Middle frontal gyrus (tissue), 1 donor: ENCODE measurements around the gene ARSG.
A peak's percentile ranks its signal among the peaks of the same experiment; 100 is the strongest.

Source experiments
- DNase-seq: peaks from one replicate; pipeline ENCODE4 v3.0.0-alpha.2; 2015; ENCODE audit warnings: low spot score; ENCODE audit errors: extremely low spot score

The ARSG gene

DNA sequence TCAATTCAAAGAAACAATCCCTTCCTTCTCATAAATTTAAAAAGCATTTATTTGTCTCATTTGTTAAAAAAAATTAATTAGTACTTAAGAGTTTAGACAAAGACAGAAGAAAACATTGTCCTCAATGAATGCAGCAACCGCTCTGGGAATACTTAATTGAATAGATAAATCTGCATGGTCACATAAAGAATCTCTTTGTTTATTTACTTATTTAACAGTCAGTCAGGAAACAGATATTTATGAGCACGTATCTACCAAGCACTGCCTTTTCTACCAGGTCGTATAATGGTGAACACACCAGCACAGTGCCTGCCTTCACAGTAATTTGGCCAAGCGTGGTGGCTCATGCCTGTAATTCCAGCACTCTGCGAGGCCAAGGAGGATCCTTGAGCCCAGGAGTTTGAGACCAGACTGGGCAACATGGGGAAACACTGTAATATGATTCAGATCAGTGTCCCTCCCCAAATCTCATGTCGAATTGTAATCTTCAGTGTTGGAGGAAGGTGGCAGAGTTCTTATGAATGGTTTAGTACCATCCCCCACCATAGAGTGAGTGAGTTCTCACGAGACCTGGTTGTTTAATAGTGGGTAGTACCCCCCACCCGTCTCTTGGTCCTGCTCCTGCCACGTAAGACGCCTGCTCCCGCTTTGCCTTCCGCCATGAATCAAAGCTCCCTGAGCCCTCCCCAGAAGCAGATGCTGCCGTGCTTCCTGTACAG lies 157.9 kb downstream of the ARSG start:
- no peak for DNase-seq

DNA sequence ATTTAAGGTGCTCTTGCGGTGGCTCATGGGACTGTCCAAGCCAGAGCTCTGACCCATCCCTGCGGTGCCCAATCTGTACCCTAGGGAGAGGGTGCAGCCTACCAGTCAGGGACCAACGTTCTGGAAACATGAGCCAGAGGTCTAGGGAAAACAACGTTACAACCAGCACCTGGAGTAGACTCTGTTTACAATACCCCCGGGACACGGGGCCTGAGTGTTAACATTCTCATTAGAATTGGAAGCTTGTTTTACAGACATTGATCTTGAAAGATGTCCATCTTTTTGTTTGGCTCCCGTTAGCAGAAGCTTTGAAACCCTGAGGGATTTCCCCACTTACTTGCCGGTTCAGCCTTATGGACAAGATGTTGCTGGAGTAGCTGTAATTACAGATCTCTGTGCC lies 159.1 kb downstream of the ARSG start:
- no peak for DNase-seq

DNA sequence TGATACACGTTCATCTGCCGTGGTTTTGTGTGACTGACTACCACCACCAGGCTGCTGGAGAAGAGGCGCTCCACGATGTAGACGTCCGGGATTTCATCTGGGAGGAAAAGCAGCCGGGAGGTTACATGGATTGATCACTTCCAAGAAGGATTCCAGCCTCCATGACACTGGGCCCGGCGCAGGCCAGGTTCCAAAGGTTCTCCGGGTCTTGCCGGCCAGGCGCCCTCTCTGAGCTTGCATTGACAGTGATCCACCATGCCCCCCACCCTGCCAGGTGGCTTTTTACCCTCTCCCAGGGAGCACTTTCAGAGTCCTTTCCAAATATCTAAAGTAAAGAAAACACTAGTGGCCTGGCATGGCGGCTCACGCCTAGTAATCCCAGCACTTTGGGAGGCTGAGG lies 159.5 kb downstream of the ARSG start:
- no peak for DNase-seq

DNA sequence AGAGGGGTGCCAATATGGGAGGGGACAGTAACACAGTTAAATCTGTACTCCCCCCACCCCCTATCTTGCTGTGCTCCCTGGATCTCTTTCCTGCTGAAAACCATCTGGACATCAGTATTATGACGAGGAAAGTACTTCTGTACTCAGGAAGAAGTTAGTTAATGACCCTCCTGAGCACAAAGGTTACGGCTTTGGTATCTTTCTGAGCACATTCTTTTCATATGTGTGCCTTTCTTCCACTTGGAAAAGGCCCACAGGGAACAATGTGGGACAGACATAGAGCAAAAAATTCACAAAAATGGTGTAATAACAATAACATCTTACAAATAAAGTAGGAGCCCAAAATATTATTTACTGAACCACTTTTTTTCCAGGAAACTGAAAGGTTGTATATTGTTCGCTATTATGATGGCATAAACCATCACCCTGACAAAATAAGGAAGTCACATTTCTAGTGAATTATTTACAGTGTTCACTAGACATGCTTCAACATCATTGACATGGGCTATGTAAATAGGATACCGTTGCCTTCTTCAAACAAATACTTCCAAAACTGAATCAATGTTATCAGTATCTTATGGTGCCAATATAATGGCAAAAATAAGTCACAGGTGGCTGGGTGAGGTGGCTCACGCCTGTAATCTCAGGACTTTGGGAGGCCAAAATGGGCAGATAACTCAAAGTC lies 160.5 kb downstream of the ARSG start:
- DNase-seq: no peak

DNA sequence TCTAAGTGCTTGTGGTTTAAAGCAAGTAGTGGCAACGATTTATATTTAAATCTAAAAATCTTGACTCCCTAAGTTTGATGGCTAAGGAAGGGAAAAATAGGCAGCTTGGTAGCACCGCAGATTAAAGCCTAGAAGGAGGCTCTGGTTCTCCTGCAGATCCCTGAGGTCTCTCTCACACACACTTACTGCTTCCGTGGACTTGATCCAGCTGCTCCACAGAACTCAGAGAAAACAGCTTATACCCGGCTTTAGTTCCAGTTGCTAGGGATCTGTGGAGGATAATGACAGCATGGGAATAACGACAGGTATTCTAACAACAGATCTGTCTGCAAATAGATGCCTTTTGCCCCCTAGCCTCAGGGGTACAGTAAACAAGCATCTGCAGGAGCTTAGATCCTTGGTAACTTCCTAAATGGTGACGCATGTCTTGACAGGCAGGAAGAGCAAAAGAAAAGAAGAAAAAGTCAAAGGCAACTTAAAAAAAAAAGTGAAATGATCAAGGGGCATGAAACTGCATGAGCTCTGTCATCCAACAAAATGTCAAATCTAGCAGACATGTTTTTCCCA lies 161.5 kb downstream of the ARSG start:
- DNase-seq: no peak

DNA sequence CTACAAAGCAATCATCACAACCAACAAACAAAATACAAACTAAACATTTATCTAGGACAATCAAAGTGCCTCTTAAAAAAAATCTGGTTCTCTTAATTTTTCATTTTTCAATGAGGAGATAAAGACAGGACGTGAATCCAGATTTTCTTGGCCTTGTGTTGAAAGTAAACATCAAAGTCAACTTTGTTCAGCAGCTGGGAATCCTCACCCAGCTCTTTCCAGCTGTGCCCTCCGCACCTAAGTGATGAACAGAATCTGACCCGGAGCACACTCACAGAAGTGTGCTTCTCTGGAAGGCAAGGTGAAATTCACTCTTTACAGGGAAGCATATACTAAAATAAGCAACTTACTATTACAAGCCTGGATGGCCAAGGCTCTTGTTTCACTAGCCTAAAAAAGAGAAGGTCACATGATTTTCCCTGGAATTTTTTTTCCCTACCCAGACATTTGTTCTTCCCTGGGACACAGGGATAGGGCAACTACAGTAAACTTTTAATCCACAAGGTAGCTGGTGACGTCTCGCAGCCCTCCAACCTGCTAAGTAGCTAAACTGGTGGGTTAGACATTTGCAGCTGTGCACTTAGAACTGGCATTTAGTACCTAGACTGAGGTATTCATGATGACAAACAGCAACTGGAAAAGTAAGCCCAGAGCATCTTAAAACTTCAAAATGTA lies 162.8 kb downstream of the ARSG start:
- no peak for DNase-seq

DNA sequence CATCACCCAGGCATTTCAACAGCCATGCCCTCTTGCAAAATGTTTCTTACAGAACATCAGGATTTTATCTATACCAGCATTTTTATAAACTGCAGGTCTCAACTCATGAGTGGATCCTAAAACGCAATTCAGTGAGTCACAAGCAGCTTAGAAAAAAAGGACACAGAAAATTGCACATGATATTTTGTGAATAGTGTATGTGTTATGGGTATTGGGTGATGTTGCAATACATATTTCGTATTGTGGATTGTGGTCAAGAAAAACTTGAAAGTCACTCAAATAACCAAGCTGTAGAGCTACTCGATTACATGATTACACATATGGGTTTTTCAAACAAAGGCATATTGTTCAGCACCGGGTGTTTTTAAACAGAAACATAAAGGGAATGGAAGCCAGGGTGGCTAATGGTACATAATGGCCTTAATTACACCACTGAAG lies 164.6 kb downstream of the ARSG start:
- no peak for DNase-seq

DNA sequence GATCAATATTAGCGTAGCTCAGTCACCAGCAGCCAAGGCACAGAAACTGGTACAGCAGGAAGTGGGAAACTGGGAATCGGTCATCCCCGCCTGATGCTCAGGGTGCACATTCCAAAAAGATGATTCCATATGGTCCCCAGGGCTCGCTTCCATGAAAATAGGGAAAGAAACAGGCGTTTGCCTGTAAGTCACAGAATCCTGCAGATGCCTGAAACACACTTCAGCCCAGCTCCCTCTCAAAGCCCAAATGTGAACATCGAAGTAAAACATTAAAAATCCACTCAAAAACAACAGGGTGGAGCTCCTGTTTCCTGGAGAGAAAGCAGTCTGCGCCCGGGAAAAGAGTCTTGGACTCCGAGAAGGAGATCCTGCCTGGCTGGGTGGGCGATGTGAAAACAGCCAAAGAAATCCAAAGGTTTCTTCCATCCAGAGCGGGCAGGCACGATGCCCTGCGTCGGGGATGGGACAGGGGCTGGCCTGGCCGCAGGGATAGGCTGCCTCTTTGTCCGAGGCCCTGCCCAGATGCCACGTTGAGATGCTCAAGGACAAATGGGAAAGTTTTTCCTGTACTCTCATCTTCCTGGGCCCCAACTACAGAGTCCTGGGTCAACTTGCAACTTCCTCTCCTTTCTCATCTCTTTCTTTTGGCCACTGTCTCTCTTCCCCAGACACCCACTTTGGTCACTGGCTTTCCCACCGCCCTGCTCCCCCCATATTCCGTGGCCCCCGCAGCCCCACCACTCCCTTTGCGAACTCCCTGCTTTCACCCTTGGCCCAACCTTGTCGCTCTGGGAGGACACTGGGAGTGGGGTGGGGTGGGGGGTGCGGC lies 165.3 kb downstream of the ARSG start:
- peak; percentile 65 for DNase-seq

DNA sequence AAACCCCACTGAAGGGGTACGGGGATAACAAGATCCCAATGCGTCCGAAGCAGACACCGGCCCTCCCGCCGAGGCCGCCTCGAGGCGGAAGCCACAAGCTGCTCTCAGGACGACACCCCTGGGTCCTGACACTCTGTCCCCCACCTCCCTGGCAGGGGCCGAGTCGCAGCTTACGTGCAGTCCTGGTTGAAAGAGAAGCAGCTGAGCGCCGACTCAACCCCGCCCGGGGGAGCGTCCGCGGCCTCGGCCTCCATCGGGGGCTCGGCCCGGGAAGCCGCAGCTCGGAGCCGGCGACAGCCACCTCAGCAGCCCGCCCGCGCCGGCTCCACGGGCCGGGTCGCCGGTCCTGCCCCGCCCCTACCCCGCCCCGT lies 165.9 kb downstream of the ARSG start, which contains the start of gene WIPI1:
TSS of gene WIPI1 (minus strand) at position 329 of the 371 bp plus-strand sequence. CDS start at position 254, 75 bp downstream.
- DNase-seq: no peak

DNA sequence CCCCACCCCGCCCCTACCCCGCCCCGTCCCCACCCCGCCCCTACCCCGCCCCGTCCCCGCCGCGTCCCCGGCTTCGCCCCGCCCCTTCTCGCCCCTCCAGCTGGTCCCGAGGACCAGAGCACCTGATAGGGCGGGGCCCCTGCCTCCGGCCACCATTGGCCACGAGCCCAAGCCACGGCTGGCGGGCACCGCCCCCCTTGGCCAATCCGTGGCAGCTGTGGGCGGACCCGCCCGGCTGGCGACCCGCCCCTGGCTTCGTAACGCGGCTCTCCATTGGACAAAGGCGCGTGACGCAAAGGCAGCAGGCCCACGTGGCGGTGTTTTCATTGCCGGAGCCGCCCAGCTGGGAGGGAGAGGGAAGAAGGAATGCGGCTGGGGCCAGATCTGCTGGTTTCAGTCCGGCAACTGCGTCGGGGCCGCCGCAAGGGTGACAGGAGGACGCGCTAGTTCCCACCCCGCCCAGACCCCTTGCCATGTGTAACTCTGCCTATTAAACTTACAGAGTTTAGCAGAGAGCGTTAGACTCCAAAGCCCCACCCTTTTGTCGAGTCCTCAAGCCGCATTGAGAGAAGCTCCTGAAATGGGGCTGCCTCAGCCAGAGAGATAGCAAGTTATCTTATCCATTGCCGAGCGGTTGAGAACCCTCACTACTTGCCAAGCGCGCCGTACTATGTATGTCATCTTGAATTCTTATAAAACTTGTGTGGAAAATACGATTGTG lies 166.4 kb downstream of the ARSG start:
- DNase-seq: peak; percentile 99

DNA sequence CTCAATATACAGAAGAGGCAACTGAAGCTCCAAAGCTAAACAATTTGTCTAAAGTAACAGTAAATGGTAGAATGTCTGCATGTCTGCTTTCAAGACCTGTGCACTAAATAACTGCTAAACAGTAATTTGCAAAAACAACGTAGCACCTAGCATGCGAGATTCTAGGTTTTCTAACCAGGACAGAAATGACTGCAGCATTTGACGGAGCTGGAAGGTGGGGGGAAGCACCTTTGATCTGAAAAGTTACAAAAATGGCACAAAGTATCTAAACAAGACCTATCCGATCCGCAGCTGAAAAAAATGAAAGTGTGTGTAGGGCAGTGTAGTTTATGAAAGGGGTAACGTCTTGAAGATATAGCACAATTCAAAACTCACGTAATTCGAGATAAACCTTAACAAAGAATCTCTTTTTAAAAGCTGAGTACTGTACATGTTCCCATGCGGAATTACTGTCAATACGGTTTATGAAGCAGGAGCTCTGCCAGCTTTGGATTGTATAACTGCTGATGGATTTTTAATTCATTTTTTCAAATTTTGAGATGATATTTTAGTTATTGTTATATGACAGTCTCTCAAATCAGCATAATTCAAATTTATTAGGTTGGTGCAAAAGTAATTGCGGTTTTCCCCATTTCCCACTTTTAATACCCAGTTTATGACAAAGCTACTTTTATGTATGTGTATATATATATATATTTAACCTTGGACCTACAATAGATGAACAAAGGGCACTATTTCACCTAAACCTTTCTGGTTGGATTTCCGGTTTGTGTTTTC lies 167.2 kb downstream of the ARSG start:
- DNase-seq: no peak

DNA sequence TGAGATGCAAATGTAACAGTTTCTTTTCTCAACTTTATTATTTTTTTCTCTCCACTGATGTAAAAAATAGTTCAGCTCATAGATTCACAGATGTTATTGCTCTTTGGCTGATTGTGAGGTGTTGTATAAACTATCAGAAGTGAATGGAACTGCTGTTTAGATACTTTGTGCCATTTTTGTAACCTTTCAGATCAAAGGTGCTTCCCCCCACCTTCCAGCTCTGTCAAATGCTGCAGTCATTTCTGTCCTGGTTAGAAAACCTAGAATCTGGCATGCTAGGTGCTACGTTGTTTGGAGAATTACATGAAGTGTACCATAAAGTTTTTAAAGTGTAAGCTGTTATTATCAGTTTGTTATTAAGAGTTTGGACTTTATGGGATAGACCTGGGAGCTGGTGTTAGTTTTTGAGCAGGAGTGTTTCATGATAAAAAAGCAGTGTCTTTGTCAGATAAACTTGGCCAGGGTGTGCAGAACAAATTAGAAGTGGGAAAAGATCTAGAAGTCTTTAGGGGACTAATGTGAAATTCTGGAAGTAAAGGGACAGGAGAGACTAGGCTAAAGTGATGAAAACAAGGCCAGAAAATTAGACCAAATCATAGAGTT lies 167.8 kb downstream of the ARSG start:
- DNase-seq: no peak

DNA sequence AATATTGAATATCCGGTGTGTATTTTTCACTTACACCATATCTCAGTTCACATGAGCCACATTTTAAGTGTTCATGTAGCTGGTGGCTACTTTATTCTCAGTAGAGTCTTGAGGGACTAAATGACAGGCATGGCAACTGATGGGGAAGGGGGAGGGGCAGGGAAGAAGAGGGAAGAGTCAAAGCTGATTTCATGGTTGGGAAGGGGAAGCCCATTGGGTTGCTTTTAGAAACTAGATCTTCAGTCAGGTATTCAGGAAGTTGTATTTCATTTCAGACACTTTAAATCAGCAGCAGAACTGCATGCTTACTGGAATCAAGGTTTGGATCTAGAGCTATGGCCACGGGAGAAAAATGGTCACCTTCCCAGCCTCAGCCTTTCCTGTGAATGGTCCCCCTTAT lies 168.9 kb downstream of the ARSG start:
- DNase-seq: no peak

DNA sequence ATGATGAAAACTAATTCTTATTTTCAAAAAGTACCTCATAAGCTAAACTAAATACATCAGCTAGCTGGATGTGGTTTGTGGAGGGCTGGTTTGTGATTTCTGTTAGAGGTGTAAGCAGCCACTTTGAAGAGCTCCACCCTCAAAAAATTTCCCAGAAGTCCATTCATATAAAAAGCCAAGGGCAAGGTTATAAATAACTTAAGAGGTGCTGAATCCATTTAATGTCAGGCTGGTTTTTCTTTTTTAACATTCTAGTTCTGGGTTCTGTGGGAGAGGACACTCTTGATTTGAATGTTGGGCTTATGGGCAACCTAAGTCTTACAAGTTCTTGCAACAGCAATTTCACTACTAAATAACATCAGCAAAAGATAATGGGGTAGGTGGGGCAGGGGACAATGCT lies 169.4 kb downstream of the ARSG start:
- no peak for DNase-seq

DNA sequence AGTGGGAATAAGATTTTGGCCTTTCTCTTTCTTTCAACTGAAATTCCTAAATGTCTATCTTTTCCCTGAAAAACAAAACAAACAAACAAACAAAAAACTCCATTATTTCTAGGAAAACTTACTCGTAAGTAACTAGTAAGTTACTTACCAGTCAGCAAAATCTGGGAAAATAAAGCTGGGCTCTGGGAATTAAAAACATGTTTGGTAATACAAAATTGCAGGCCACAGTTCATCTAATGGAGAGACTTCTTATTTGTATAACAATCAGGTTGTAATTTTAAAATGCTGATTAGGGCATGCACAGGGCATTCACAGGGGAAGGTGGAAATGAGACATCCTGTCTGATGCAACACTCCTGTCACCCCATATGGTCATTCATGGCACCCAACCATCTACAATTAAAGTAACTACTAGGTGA lies 169.8 kb downstream of the ARSG start:
- DNase-seq: no peak

DNA sequence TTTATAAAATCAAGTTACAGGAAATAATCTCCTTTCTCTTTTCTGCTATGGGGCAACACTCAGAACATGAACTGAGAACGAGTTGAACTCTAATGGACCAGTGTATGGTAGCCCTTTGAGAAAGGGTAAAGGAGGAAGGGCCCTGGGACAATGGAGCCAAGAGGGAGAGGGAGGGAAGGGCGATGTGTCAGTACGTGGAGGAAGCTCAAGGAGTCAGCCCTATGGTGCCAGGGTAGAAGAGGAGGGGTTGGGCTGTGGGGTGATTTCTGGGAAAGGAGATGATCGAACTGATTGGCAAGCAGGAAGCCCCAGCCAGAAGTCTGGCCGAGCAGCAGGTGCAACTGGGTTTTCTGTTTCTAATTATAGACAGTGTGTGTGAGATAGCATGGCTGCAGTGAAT lies 170.3 kb downstream of the ARSG start:
- DNase-seq: no peak

DNA sequence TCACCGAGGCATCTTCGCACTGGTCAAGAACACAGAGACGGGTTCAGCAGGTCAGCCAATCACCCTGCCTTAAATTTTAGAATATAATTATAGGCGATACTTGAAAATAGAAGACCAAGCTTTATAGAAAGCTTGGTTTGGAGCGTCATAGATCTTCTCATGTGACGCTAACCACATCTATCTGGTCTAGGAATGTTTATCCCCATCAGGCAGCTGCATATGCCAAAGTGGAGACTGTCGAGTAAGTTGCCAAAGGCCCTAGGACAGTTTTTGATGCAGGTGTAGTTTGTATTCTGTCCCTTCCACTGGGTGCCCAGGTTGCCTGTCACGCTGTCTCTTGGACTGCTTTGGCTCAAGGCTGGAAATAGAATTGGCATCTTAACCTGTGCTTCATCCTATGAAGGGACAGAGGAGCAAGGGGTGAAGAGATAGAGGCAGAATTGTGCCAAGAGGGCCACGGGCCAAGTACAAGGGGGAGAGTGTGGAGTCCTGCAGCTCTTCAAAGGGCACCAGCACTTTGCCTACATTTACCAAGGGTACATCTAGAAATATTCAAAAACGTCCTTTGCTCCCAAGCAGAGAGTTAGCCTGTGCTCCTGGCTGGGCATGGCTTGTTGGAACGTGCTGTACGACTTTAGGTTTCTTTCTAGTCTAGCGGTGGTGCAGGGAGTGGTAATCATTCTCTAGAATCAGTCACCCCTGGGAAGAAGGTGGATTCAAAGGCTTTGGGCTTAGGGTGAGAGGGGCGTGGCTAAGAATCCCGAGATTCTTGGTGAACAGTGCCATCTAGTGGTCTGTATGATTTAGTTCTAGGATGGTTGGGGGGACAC lies 171.3 kb downstream of the ARSG start:
- peak; percentile 81 for DNase-seq

DNA sequence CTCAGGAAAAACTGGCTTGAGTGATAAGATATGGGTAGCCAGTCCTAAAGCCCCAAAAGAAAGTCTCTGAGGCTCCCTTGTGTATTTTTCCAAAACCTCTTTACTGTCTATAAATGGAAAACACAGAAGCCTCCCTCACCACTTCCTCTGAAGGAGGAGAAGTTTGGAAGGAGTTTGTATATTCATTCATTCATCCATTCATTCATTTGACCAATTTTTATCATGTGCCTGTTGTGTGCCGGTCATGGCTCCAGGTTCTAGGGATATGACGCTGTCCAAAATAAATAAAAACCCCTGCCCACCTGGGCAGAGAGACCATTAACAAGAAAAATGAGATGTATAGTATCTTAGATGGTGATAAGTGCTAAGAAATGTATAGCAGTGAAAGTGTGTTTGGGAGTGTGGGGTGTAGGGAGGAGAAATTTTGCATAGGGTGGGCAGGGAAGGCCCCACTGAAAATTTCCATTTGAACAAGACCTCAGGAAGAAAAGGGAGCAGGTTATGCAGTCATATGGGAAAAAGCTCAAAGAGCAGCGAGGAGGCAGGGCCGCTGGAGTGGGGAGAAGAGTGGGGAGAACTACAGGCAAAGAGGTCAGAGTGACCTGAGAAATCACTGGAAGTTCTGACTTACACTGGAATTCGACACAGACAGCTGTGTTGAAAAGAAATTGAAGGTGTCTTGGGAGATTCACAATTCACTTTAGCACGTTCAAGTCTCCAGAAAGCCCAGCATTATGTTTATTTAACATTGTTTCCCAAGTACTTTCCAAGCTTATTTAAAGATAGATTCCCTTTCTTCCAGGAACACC lies 172.1 kb downstream of the ARSG start:
- DNase-seq: no peak
